Measurements from ENCODE around the gene PHACTR1. TPM values are rescaled to one million over a fixed set of nuclear protein-coding genes. Genes with fewer than 3 reads are reported as not detected.
"Not testable (repeated sequence)": the region's sequence is repeated elsewhere in the genome, so short reads cannot be mapped to it uniquely, and the experiment has no call there.

Gene PHACTR1
- polyA plus RNA-seq, 4 donors = 10.9 to 22.0 (median 16.3) TPM

- DNase-seq (ENCODE audit: low read depth in 4 of 4, low spot score in 2 of 4) = no peak
These were observed 598.2 kb downstream of the PHACTR1 start for GRCh38 chr6:13314806-13315205.

DNA sequence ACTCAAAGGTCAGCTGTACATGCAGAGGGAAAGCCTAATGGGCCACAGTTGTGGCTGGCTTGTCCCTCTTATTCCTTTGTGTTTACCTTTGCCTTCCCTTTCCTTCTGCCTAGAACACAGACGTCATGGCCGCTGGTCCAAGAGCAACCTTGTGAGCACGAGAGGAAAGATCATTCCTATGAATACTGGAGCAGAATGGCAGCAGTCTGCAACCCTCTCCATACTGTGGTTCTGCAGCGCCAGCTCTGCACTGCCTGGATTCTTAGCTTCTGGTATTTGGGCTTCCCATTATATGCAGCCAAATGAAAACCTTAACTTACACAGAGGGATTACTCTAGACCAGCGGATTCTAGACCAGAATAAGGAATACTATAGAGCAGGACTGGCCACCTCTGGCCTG lies 599.3 kb downstream of the PHACTR1 start:
- no peak for DNase-seq (ENCODE audit: low read depth in 4 of 4, low spot score in 2 of 4)

GRCh38 chr6:13318821-13319220 lies 602.3 kb downstream of the PHACTR1 start:
- DNase-seq (ENCODE audit: low read depth in 4 of 4, low spot score in 2 of 4) = no peak

GRCh38 chr6:13319891-13320564 lies 603.5 kb downstream of the PHACTR1 start:
- no peak for DNase-seq (ENCODE audit: low read depth in 4 of 4, low spot score in 2 of 4)

- not testable (repeated sequence) for DNase-seq (ENCODE audit: low read depth in 4 of 4, low spot score in 2 of 4)
These were observed 609.5 kb downstream of the PHACTR1 start for GRCh38 chr6:13326031-13326586.

DNA sequence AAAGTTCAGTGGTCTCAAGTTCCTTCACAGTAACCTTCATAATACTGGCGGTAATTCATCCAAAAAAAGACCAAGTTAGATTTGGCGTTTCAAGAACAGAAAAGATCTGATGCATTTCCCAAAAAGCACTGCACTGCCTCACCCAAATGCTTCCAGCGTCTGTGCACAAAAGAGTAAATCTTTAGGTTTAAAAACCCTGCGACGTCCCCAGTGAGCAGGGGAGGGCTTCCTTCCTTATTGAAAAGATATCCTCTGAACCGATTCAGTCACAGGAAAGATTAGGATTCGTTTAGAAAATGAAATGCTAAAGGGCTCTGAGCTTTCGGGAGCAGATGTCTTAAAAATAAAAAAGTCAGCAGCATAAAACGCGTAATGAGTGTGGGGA lies 611.1 kb downstream of the PHACTR1 start:
- peak in 2 of 4 donors; percentile 28 to 41 for DNase-seq (ENCODE audit: low read depth in 4 of 4, low spot score in 2 of 4)

GRCh38 chr6:13328076-13328874 lies 611.7 kb downstream of the PHACTR1 start, which contains the start of gene TBC1D7:
TBC1D7 (minus strand) TSS chr6:13328537; CDS start chr6:13326898, 1,639 bp downstream.
- peak; percentile 75 to 82 (median 79) for DNase-seq (ENCODE audit: low read depth in 4 of 4, low spot score in 2 of 4)

DNA sequence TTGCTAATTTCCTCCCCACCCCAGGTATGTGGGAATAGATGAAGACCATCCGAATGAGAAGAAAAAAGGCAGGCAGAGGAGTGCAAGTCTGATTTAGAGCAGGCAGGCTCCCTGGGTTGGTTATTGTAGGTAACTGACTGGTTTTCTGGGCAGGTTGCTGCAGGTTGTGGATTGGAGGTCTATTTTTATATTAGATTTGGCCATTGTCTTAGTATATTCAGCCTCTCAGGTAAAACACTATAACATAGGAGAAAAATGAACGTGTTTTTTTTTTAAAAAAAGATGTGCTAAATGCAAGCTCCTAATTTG lies 612.3 kb downstream of the PHACTR1 start:
- DNase-seq (ENCODE audit: low read depth in 4 of 4, low spot score in 2 of 4) = no peak

DNA sequence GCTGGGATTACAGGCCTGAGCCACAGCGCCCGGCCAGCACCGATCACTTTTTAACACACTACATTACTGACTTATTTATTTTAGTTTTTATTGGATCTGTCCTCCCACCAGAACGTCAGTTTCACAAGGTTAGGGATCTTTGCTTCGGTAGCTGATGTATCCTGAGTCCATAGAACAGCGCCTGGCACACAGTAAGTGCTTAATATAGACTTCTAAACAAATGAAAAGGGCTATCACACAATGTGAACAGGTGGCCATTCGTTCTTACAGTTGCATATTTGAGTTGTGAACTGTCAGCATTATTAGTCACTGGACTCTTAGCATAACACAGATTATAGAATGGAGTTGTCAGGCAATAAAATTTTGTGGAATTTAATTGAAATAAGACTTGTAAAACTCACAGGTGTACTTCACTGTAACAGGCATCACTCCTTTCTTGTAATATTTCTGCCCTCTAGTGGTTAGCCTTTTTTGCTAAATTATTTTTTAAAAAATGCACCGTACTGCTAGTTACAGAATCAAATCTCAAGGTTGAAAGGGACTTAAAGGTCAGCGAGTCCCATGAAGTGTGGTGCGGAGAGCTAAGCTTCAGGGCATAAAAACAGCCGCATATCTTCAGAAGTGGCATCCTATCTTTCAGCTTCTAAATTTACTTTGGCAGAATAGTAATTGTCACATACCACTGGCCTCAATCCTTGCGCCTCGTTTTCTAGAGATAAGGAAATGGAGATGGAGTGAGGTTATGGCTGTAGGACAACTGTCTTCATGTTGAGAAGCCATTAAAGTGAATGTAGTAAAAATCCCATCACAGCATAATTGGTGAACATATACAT lies 615.2 kb downstream of the PHACTR1 start:
- no peak for DNase-seq (ENCODE audit: low read depth in 4 of 4, low spot score in 2 of 4)

DNA sequence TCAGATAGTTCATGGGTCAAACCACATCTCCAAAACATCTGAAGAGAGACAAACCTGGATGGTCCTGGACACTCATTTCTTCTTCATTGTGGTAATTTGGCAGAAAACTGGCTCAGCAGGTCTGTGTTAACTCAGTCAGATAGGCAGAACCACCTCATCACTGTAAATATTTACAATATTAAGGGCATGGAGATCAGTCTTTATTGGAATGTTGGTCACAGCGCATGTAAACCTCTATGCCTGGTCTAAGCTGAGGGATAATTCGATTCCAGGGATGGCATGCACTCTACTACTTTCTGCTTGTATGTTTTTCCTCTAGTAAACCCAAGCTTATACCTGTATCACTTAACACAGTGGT lies 615.8 kb downstream of the PHACTR1 start:
- DNase-seq (ENCODE audit: low read depth in 4 of 4, low spot score in 2 of 4) = no peak

DNA sequence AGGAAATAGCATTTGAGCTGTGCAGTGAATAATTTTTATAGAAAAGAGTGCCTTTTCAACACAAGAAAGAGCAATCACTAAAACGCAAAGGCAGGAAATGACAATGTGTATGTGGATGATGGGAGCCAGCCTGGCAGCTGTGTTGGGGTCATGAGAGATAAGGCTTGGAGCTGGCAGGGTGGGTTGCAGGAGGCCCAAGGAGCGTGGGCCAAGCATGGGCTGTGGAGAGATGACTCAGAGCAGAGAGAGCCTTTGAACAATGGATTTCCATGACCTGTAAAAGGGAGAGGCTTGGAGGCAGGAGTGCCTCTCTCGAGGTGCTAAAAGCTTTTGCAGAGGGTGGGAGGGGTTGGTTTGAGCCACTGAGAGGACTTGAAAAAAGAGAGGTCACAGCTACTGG lies 618.4 kb downstream of the PHACTR1 start:
- DNase-seq (ENCODE audit: low read depth in 4 of 4, low spot score in 2 of 4) = no peak

GRCh38 chr6:13336553-13336952 lies 620.0 kb downstream of the PHACTR1 start:
- DNase-seq (ENCODE audit: low read depth in 4 of 4, low spot score in 2 of 4) = peak; percentile 50 to 73 (median 55)

GRCh38 chr6:13338038-13338437 lies 621.5 kb downstream of the PHACTR1 start:
- no peak for DNase-seq (ENCODE audit: low read depth in 4 of 4, low spot score in 2 of 4)

Measured in left renal cortex interstitium (tissue), 4 donors.